Neuronal stem cell (in vitro differentiated cells): ENCODE results near the gene TRIM10.
"Not testable (repeated sequence)": the region's sequence is repeated elsewhere in the genome, so short reads cannot be mapped to it uniquely, and the experiment has no call there.

Experiments
- DNase-seq: peaks from one replicate; pipeline ENCODE4 v3.0.0-alpha.2; 2013; ENCODE audit warnings: low spot score
- H2AFZ ChIP-seq: one replicate; pipeline ENCODE4 v1.6.1; 2013; ENCODE audit warnings: mild to moderate bottlenecking, low read length, inconsistent platforms
- H2AK5ac ChIP-seq: 2 replicates; pipeline ENCODE4 v1.6.1; 2013; ENCODE audit warnings: low read depth, mild to moderate bottlenecking, inconsistent platforms, low read length, moderate library complexity, mixed read lengths
- H2BK120ac ChIP-seq: 2 replicates; pipeline ENCODE4 v1.6.1; 2013; ENCODE audit warnings: low read depth, mild to moderate bottlenecking, inconsistent platforms, low read length, moderate library complexity, mixed read lengths
- H2BK12ac ChIP-seq: one replicate; pipeline ENCODE4 v1.6.1; 2013; ENCODE audit warnings: low read length, inconsistent platforms
- H2BK15ac ChIP-seq: 2 replicates; pipeline ENCODE4 v1.6.1; 2013; ENCODE audit warnings: mild to moderate bottlenecking, low read length, inconsistent platforms, mixed read lengths
- H2BK5ac ChIP-seq: one replicate; pipeline ENCODE4 v1.6.1; 2013; ENCODE audit warnings: inconsistent platforms, mild to moderate bottlenecking, low read length, moderate library complexity
- H3K14ac ChIP-seq: one replicate; pipeline ENCODE4 v1.6.1; 2013; ENCODE audit warnings: low read length, inconsistent platforms
- H3K18ac ChIP-seq: 2 replicates; pipeline ENCODE4 v1.6.1; 2013; ENCODE audit warnings: low read length, inconsistent platforms
- H3K23ac ChIP-seq: 2 replicates; pipeline ENCODE4 v1.6.1; 2013; ENCODE audit warnings: low read depth, mild to moderate bottlenecking, mixed read lengths, low read length, inconsistent platforms; ENCODE audit not compliant: poor library complexity
- H3K27ac ChIP-seq: replicated peaks from 3 replicates; pipeline ENCODE4 v1.5.1; 2013; ENCODE audit warnings: low read length, inconsistent platforms
- H3K27me3 ChIP-seq, 3 experiments: 2 replicates each; pipeline ENCODE4 v1.6.1; 2013; ENCODE audit warnings: low read length in 3 of 3, mild to moderate bottlenecking in 2 of 3, inconsistent platforms in 1 of 3, low read depth in 1 of 3, mixed read lengths in 1 of 3, moderate library complexity in 1 of 3; ENCODE audit not compliant: control insufficient read depth in 3 of 3, insufficient read depth in 3 of 3
- H3K36me3 ChIP-seq, 2 donors: replicated peaks in 1 of 2; 2 replicates each; pipeline ENCODE4 v1.6.1; 2013; ENCODE audit warnings: low read length in 2 of 2; ENCODE audit not compliant: control insufficient read depth in 2 of 2, insufficient read depth in 2 of 2
- H3K4ac ChIP-seq: 2 replicates; pipeline ENCODE4 v1.6.1; 2013; ENCODE audit warnings: inconsistent platforms, mild to moderate bottlenecking, low read length, moderate library complexity
- H3K4me1 ChIP-seq, 2 donors: 1 replicate in 1 of 2; 2 replicates in 1 of 2; pipeline ENCODE4 v1.6.1; 2013; ENCODE audit warnings: low read length in 2 of 2, low read depth in 1 of 2; ENCODE audit not compliant: control insufficient read depth in 2 of 2, insufficient read depth in 1 of 2
- H3K4me2 ChIP-seq: one replicate; pipeline ENCODE4 v1.6.1; 2013; ENCODE audit warnings: mild to moderate bottlenecking, low read length, inconsistent platforms; ENCODE audit not compliant: insufficient read depth, poor library complexity, severe bottlenecking
- H3K4me3 ChIP-seq, 2 donors: 2 replicates each; pipeline ENCODE4 v1.5.1; 2013; ENCODE audit warnings: low read length in 2 of 2, mild to moderate bottlenecking in 2 of 2, inconsistent platforms in 1 of 2, moderate library complexity in 1 of 2
- H3K79me1 ChIP-seq: one replicate; pipeline ENCODE4 v1.6.1; 2013; ENCODE audit warnings: low read depth, mild to moderate bottlenecking, inconsistent platforms, low read length, moderate library complexity
- H3K9ac ChIP-seq: one replicate; pipeline ENCODE4 v1.6.1; 2013; ENCODE audit warnings: mild to moderate bottlenecking, low read depth, low read length, inconsistent platforms; ENCODE audit not compliant: poor library complexity
- H3K9me3 ChIP-seq, 2 donors: replicated peaks in 1 of 2; 2 replicates each; pipeline versions ENCODE3 to v1.6.1; 2013; ENCODE audit warnings: low read length in 2 of 2, mild to moderate bottlenecking in 2 of 2, inconsistent platforms in 1 of 2, low read depth in 1 of 2, mixed read lengths in 1 of 2, moderate library complexity in 1 of 2; ENCODE audit not compliant: control insufficient read depth in 2 of 2, insufficient read depth in 1 of 2
- H4K8ac ChIP-seq: one replicate; pipeline ENCODE4 v1.6.1; 2013; ENCODE audit warnings: low read depth, mild to moderate bottlenecking, inconsistent platforms, low read length, moderate library complexity
- H4K91ac ChIP-seq: one replicate; pipeline ENCODE4 v1.6.1; 2013; ENCODE audit warnings: low read length, low read depth, mild to moderate bottlenecking, inconsistent platforms; ENCODE audit not compliant: poor library complexity
- WGBS, 2 donors: extraction: QIAGEN DNeasy Blood & Tissue Kit; methylation state at CpG; one replicate each; pipeline ENCODE4 v1.1.7; 2013; ENCODE audit warnings: missing lambda C conversion rate in 2 of 2, mixed read lengths in 1 of 2; ENCODE audit not compliant: insufficient read length in 2 of 2, insufficient replicate concordance in 1 of 2; ENCODE audit errors: extremely low coverage in 2 of 2; 5-methylcytosine and 5-hydroxymethylcytosine counted together

Gene TRIM10

DNA sequence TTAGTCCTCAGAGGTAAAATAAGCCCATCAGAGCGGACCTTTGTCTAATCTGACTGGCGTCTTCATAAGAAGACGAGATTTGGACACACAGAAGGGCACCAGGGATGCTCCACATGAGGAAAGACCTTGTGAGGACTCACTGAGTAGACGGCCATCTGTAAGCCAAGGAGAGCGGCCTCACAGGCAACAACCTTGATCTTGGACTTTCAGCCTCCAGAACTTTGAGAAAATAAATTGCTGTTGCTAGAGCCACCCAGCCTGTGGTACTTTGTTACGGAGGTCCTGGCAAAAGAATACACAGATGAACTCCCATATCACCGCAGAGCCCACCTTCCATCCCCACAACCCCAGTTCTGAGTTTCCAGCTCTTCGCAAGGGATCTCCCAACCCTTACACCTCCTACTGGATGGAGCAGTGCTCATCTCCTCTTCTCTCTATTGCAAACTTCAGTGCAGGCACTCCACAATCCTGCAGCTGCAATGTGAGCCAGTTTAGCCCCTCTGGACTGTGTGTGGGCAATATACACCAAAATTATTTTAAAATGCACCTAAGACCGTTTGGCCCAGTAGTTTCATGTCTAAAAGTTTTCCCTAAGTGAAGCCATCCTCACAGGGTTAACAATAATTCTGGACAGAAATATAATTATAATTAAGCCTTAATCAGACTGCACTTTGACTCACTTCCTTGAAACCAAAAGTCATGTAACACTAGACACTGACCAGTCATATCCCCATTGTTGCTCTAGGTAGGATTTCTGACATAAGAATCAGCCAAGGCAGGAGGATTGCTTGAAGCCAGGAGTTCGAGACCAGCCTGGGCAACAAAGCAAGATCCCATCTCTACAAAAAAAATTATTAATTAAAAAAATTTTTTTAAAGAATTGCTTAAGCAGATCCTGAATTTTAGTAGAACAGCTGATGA lies 39.3 kb downstream of the TRIM10 start:
- no peaks in the 10 kb centered on the region for H3K9me3 ChIP-seq
- no peaks in the 10 kb centered on the region for H3K36me3 ChIP-seq
- no peak overlapping the region for H2AFZ ChIP-seq
- no peaks in the 10 kb centered on the region for H3K79me1 ChIP-seq
- no peak overlapping the region for H3K14ac ChIP-seq
- H2AK5ac ChIP-seq: no peak overlapping the region
- no peak overlapping the region for H2BK120ac ChIP-seq
- no peaks in the 10 kb centered on the region for H3K4me1 ChIP-seq
- no peak overlapping the region for H3K4ac ChIP-seq
- H2BK12ac ChIP-seq: no peak overlapping the region
- H3K27ac ChIP-seq: no peak overlapping the region
- H3K4me2 ChIP-seq: no peak overlapping the region
- peaks cover 0 to 53% (median 12%) of the 10 kb centered on the region in 3 experiments for H3K27me3 ChIP-seq
- no CpG with 5 or more reads among the region's 10 CpGs for WGBS, 2 donors
- DNase-seq: no peak
- no peak overlapping the region for H3K23ac ChIP-seq
- no peak overlapping the region for H3K18ac ChIP-seq
- H2BK5ac ChIP-seq: no peak overlapping the region
- no peak overlapping the region for H3K9ac ChIP-seq
- H2BK15ac ChIP-seq: no peak overlapping the region
- H3K4me3 ChIP-seq: no peak overlapping the region
- no peak overlapping the region for H4K8ac ChIP-seq
- no peak overlapping the region for H4K91ac ChIP-seq

DNA sequence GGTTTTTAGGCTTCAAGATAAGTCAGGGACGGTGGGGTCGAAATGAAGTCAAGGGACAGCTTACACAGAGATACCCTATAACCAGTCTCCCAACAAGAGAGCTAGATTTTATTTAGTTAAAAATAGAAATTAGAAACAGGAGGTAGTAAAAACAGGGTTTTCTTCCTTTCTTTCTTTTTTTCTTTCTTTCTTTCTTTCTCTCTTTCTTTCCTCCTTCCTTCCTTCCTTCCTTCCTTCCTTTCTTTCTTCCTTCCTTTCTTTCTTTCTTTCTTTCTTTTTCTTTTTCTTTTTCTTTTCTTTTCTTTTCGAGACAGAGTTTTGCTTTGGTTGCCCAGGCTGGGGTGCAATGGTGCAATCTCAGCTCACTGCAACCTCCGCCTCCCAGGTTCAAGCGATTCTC lies 42.3 kb downstream of the TRIM10 start:
- H3K27ac ChIP-seq, H3K4me3 ChIP-seq, H3K14ac ChIP-seq, H4K8ac ChIP-seq, H3K4me2 ChIP-seq, H2BK15ac ChIP-seq, H3K18ac ChIP-seq, H2AK5ac ChIP-seq, H2BK5ac ChIP-seq, DNase-seq, H3K9ac ChIP-seq, H3K79me1 ChIP-seq, H3K23ac ChIP-seq, H2AFZ ChIP-seq, H4K91ac ChIP-seq, H2BK120ac ChIP-seq, H2BK12ac ChIP-seq, H3K9me3 ChIP-seq, H3K4me1 ChIP-seq, H3K36me3 ChIP-seq, H3K4ac ChIP-seq: not testable (repeated sequence)
- peaks cover 0 to 41% (median 0%) of the 10 kb centered on the region in 3 experiments for H3K27me3 ChIP-seq
- no CpG with 5 or more reads among the region's 5 CpGs for WGBS, 2 donors

DNA sequence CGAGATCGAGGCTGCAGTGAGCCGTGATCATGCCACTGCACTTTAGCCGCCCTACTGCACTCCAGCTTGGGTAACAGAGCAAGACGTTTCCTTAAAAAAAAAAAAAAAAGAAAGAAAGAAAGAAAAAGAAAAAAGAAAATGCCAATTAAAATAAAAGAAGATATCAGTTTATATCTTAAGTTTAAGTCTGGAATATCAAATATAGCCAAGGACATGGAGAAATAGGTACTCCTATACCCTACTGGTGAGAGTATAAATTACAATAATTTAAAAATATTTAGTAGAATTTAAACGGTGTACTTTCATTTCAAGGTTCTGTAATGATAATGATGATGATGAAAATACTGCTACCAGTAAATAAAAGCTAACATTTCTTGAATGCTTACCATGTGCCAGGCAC lies 44.3 kb downstream of the TRIM10 start:
- H4K8ac ChIP-seq: no peak overlapping the region
- no peak overlapping the region for H3K4me2 ChIP-seq
- no peak overlapping the region for H4K91ac ChIP-seq
- H3K14ac ChIP-seq: no peak overlapping the region
- WGBS, 2 donors: no CpG with 5 or more reads among the region's 6 CpGs
- no peak overlapping the region for H2AFZ ChIP-seq
- H3K4me3 ChIP-seq: no peak overlapping the region
- no peak overlapping the region for H2BK120ac ChIP-seq
- H3K36me3 ChIP-seq: no peaks in the 10 kb centered on the region
- H3K4me1 ChIP-seq: no peaks in the 10 kb centered on the region
- H3K9ac ChIP-seq: no peak overlapping the region
- no peak overlapping the region for H3K4ac ChIP-seq
- no peak overlapping the region for H2BK15ac ChIP-seq
- H3K27ac ChIP-seq: no peak overlapping the region
- H3K27me3 ChIP-seq: peaks cover 0 to 50% (median 11%) of the 10 kb centered on the region in 3 experiments
- H3K79me1 ChIP-seq: no peaks in the 10 kb centered on the region
- no peak overlapping the region for H2BK5ac ChIP-seq
- H3K23ac ChIP-seq: no peak overlapping the region
- no peak overlapping the region for H2AK5ac ChIP-seq
- no peaks in the 10 kb centered on the region for H3K9me3 ChIP-seq
- H2BK12ac ChIP-seq: no peak overlapping the region
- H3K18ac ChIP-seq: no peak overlapping the region
- DNase-seq: no peak

DNA sequence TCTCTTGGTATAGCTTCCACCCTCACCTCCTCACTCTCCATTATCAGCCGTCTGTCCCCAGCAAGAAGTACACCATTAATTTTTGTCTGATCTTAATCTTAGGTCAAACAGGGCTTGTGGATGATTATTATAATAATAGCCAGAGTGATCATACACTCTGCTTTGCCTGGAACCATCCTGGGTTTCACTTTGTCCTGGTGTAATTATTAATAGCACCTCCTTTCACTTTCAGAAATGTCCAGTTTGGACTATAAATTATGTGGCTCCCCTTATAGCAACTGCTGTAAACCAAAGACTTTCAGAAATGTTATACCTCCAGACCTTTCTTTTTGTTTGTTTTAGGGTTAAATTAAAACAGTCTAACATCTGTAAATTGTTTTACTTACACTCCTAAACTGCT lies 47.2 kb downstream of the TRIM10 start:
- Histone ChIP-seq H2AK5ac (no peak overlapping the region), H2AFZ (no peak overlapping the region), H3K4me3 (no peak overlapping the region), H3K79me1 (no peaks in the 10 kb centered on the region), H3K4me2 (no peak overlapping the region), H3K14ac (no peak overlapping the region), H3K4ac (no peak overlapping the region), H4K91ac (no peak overlapping the region), H4K8ac (no peak overlapping the region), H3K36me3 (no peaks in the 10 kb centered on the region), H3K4me1 (no peaks in the 10 kb centered on the region), H3K27me3 (peaks cover 0 to 48% (median 19%) of the 10 kb centered on the region in 3 experiments), H3K27ac (no peak overlapping the region), H3K9me3 (no peaks in the 10 kb centered on the region), H3K18ac (no peak overlapping the region), H3K9ac (no peak overlapping the region), H2BK15ac (no peak overlapping the region), H2BK5ac (no peak overlapping the region), H2BK120ac (no peak overlapping the region), H2BK12ac (no peak overlapping the region), H3K23ac (no peak overlapping the region)
- no peak for DNase-seq
- WGBS, 2 donors: no CpG with 5 or more reads among the region's 1 CpG
